ENCODE results near the gene ARHGEF7.
"Not testable (repeated sequence)": the region's sequence is repeated elsewhere in the genome, so short reads cannot be mapped to it uniquely, and the experiment has no call there.

Gene ARHGEF7

DNA sequence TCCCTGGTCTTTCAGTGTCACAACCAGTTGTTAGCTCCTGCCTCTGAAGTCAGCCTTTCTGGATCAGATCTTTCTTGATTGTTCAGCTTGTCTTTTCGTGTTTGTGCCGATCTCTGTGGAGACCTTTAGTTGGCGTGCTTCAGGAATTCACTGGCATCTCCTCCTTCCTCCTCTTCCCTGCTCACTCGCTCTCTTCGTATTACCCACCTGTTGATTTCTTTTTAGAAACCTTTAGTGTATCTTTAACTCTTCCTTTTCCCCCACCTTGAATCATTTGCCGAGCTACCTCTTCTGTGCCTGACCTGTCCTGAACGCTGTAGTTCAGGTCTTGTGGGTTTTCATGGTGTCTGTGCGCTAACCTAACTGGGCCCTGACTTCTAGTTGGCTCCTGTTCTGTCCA, 141.3 kb downstream of the ARHGEF7 start:
- Histone ChIP-seq H3K9me3 (ENCODE audit: control insufficient read depth, insufficient read depth, low read length) (no peaks in the 10 kb centered on the region), H3K4me3 (ENCODE audit: low read depth, low read length) (no peak overlapping the region), H3K36me3 (ENCODE audit: control insufficient read depth, insufficient read depth, low read length) (peaks cover 16% of the 10 kb centered on the region)

DNA sequence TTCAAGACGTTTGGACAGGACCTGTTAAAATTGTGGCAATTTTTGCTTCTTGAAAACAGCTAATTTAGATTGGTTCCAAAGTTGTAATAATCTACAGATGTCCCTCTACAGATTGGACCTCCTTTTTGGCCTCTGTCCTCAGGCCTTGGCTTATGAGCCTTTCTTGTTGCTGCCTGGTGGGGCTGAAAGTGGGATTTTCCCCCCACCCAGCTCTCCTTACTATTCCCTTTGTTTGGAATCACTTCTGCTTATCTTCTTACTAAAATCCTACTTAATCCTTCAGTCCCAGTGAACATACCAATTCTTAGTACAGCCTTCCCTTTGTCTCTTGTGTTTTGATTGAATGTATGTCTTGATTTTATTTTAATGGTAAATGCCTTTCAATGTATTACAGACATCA, 141.8 kb downstream of the ARHGEF7 start:
- H3K36me3 ChIP-seq (ENCODE audit: control insufficient read depth, insufficient read depth, low read length): peaks cover 16% of the 10 kb centered on the region
- no peaks in the 10 kb centered on the region for H3K4me1 ChIP-seq (ENCODE audit: control insufficient read depth, insufficient read depth, low read length)
- no peaks in the 10 kb centered on the region for H3K9me3 ChIP-seq (ENCODE audit: control insufficient read depth, insufficient read depth, low read length)
- H3K9ac ChIP-seq (ENCODE audit: low read depth, low read length): no peak overlapping the region
- no peak overlapping the region for H3K4me3 ChIP-seq (ENCODE audit: low read depth, low read length)
- no peaks in the 10 kb centered on the region for H3K27me3 ChIP-seq (ENCODE audit: control insufficient read depth, insufficient read depth, low read length)

More for the DNA sequence above, 141.3 kb downstream of the ARHGEF7 start:
- Histone ChIP-seq H3K4me1 (ENCODE audit: control insufficient read depth, insufficient read depth, low read length) (no peaks in the 10 kb centered on the region), H3K27me3 (ENCODE audit: control insufficient read depth, insufficient read depth, low read length) (no peaks in the 10 kb centered on the region), H3K9ac (ENCODE audit: low read depth, low read length) (no peak overlapping the region)

DNA sequence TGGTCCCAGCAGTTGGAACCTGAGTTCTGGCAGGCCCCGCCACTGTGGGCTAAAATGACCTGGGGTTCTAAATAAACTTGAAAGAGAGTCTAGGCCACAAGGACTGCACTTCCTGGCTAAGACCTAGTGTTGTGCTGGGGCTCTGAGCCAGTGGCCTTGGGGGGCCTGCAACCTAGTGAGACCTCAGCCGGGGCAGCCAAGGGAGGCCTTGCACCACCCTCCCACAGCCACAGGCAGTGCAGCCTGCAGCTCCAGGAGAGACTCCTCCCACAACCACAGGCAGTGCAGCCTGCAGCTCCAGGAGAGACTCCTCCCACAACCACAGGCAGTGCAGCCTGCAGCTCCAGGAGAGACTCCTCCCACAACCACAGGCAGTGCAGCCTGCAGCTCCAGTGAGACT, 142.8 kb downstream of the ARHGEF7 start:
- not testable (repeated sequence) for H3K27me3 ChIP-seq (ENCODE audit: control insufficient read depth, insufficient read depth, low read length); H3K4me1 ChIP-seq (ENCODE audit: control insufficient read depth, insufficient read depth, low read length); H3K9ac ChIP-seq (ENCODE audit: low read depth, low read length); H3K4me3 ChIP-seq (ENCODE audit: low read depth, low read length); H3K9me3 ChIP-seq (ENCODE audit: control insufficient read depth, insufficient read depth, low read length)
- peaks cover 16% of the 10 kb centered on the region for H3K36me3 ChIP-seq (ENCODE audit: control insufficient read depth, insufficient read depth, low read length)

DNA sequence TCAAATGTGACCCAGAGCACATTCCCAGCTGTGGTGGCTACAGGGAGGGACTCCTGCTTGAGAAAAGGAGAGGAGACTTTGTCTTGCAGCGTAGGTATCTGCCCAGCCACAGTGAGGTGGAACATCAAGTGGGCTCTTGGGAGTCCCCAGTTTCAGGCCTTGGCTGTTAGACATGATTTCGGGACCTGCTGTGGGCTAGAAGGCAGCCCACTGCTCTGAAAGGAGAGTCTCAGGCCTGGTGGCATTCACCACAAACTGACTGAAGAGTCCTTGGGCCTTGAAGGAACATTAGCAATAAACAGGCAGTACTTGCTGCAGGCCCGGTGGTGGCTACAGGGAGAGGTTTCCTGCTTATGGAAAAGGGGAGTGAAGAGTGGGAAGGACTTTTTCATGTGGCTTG, 143.5 kb downstream of the ARHGEF7 start:
- Histone ChIP-seq H3K36me3 (ENCODE audit: control insufficient read depth, insufficient read depth, low read length) (peaks cover 15% of the 10 kb centered on the region), H3K4me1 (ENCODE audit: control insufficient read depth, insufficient read depth, low read length) (no peaks in the 10 kb centered on the region), H3K27me3 (ENCODE audit: control insufficient read depth, insufficient read depth, low read length) (no peaks in the 10 kb centered on the region), H3K9me3 (ENCODE audit: control insufficient read depth, insufficient read depth, low read length) (no peaks in the 10 kb centered on the region), H3K9ac (ENCODE audit: low read depth, low read length) (no peak overlapping the region), H3K4me3 (ENCODE audit: low read depth, low read length) (no peak overlapping the region)

DNA sequence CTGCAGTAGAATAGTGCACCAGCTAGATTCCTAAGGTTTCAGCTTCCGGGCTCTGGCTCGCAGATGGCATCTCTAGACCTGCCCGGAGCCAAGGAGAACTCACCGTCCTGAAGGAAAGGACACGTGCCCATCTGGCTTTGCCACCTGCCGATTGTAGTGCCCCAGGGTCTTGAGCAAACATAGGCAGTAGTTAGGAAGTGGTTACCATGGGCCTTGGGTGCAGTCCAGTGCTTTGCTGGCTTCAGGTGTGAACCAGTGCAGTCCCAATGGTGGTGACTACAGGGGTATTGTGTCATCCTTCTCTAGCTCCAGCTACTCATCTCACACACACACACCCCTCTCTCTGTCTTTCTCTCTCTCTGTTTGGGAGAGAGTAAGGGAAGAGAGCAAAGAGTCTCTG, 143.9 kb downstream of the ARHGEF7 start:
- H3K9me3 ChIP-seq (ENCODE audit: control insufficient read depth, insufficient read depth, low read length): no peaks in the 10 kb centered on the region
- no peaks in the 10 kb centered on the region for H3K27me3 ChIP-seq (ENCODE audit: control insufficient read depth, insufficient read depth, low read length)
- peaks cover 11% of the 10 kb centered on the region for H3K36me3 ChIP-seq (ENCODE audit: control insufficient read depth, insufficient read depth, low read length)
- H3K9ac ChIP-seq (ENCODE audit: low read depth, low read length): no peak overlapping the region
- H3K4me3 ChIP-seq (ENCODE audit: low read depth, low read length): no peak overlapping the region
- H3K4me1 ChIP-seq (ENCODE audit: control insufficient read depth, insufficient read depth, low read length): no peaks in the 10 kb centered on the region

DNA sequence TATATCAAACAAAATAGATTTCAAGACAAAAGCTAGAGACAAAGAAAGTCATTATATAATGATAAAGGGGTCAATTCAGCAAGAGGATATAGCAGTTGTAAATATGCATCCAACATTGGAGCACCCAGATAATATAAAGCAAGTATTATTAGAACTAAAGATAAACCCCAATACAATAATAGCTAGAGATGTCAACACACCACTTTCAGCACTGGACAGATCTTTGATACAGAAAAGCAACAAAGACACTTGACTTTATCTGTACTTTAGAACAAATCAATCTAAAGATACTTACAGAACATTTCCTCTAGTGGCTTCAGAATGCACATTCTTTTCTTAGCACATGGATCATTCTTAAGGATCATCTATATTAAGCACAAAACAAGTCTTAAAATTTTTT, 146.2 kb downstream of the ARHGEF7 start:
- H3K4me3 ChIP-seq (ENCODE audit: low read depth, low read length): no peak overlapping the region

DNA sequence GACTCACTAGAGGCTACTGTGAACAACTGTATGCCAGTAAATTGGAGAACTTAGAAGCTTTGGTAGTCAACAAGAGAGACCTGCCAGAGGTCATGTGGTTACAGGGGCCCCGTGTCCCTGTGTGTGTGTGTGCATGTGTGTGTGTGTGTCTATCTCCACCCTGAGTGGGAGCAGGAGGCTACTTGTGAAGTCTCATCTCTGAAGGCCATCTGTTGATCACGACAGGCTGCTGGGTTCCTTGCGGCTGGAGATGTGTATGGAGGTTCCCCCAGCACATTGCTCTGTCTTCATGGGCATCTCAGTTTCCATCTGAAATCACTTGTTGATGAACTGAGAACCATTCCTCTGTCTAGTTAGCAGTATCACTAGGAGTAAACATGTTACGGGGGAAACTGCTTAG, 147.2 kb downstream of the ARHGEF7 start:
- Histone ChIP-seq H3K27me3 (ENCODE audit: control insufficient read depth, insufficient read depth, low read length) (no peaks in the 10 kb centered on the region), H3K4me1 (ENCODE audit: control insufficient read depth, insufficient read depth, low read length) (no peaks in the 10 kb centered on the region), H3K9ac (ENCODE audit: low read depth, low read length) (no peak overlapping the region), H3K36me3 (ENCODE audit: control insufficient read depth, insufficient read depth, low read length) (peaks cover 7% of the 10 kb centered on the region), H3K9me3 (ENCODE audit: control insufficient read depth, insufficient read depth, low read length) (no peaks in the 10 kb centered on the region), H3K4me3 (ENCODE audit: low read depth, low read length) (no peak overlapping the region)

More for the DNA sequence above, 146.2 kb downstream of the ARHGEF7 start:
- no peak overlapping the region for H3K9ac ChIP-seq (ENCODE audit: low read depth, low read length)
- H3K36me3 ChIP-seq (ENCODE audit: control insufficient read depth, insufficient read depth, low read length): peaks cover 7% of the 10 kb centered on the region
- no peaks in the 10 kb centered on the region for H3K4me1 ChIP-seq (ENCODE audit: control insufficient read depth, insufficient read depth, low read length)
- H3K9me3 ChIP-seq (ENCODE audit: control insufficient read depth, insufficient read depth, low read length): no peaks in the 10 kb centered on the region
- H3K27me3 ChIP-seq (ENCODE audit: control insufficient read depth, insufficient read depth, low read length): no peaks in the 10 kb centered on the region

DNA sequence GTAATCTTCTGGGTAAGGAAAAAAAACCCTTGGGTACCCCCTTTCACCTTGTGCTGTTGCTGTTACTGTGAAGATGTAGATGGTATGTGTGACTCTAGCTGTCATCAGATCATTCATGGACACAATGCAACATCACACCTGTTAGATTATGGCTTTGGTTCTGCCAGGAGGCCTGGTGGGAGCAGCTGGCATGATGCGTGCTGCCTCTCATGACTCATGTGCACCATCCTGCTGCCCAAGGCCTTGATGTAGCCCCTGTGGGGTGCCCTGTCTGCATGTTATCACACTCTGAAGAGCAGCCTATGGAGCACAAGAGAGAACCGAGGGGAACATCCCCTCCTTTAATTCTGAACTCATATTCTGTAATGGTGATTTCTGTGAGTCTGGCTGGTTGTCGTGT, 147.6 kb downstream of the ARHGEF7 start:
- H3K36me3 ChIP-seq (ENCODE audit: control insufficient read depth, insufficient read depth, low read length): peaks cover 5% of the 10 kb centered on the region
- no peak overlapping the region for H3K4me3 ChIP-seq (ENCODE audit: low read depth, low read length)
- H3K27me3 ChIP-seq (ENCODE audit: control insufficient read depth, insufficient read depth, low read length): no peaks in the 10 kb centered on the region
- H3K9ac ChIP-seq (ENCODE audit: low read depth, low read length): no peak overlapping the region
- no peaks in the 10 kb centered on the region for H3K4me1 ChIP-seq (ENCODE audit: control insufficient read depth, insufficient read depth, low read length)
- no peaks in the 10 kb centered on the region for H3K9me3 ChIP-seq (ENCODE audit: control insufficient read depth, insufficient read depth, low read length)

DNA sequence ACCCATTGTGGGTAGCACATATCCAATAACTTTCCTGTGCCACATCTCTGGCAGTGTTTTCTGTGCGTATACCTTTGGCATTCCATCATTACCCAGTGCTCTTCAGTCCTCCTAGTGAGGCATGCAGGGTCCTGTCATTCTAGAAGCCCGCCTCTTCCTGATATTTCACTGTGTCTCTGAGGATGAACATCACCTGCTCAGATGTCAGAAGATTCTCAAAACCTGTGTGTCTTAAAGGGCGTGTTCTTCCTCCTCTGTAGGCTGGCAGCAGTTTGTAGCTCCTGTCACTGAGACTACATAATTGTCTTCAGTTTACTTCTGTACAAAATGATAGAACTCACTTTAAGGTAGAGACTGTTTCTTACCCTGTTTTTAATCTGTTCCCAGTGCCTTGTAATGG, 148.5 kb downstream of the ARHGEF7 start:
- Histone ChIP-seq H3K9me3 (ENCODE audit: control insufficient read depth, insufficient read depth, low read length) (no peaks in the 10 kb centered on the region), H3K4me1 (ENCODE audit: control insufficient read depth, insufficient read depth, low read length) (no peaks in the 10 kb centered on the region), H3K4me3 (ENCODE audit: low read depth, low read length) (no peak overlapping the region), H3K9ac (ENCODE audit: low read depth, low read length) (no peak overlapping the region), H3K27me3 (ENCODE audit: control insufficient read depth, insufficient read depth, low read length) (no peaks in the 10 kb centered on the region), H3K36me3 (ENCODE audit: control insufficient read depth, insufficient read depth, low read length) (peaks cover 5% of the 10 kb centered on the region)

DNA sequence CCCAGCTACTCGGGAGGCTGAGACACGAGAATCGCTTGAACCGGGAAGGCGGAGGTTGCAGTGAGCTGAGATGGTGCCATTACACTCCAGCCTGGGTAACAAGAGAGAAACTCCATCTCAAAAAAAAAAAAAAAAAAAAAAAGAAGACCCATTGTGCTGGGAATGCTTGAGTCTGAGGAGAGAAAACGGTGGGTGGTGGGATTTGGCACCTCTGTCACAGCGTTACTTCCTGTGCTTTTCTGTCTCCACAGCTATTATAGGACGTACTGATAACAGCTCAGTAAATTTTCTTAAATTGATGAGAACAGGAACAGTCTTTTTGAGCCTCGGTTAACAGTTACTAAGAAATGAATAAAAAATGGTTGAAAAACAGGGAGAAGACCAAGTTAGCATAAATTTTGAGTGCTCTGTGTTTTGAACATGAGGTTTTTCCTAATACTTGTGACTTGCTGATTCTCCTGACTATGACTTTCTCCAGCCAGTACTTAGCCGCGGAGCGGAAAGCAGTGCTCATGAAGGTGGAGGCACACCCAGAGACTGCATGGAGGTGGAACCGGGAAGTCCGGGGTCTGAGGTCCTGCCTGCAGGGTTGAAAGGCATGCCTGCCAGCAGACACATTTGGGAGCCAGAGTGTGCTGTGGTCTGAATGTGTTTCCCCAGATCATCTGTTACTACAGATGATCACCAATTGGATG, 150.0 kb downstream of the ARHGEF7 start:
- no peaks in the 10 kb centered on the region for H3K4me1 ChIP-seq (ENCODE audit: control insufficient read depth, insufficient read depth, low read length)
- H3K36me3 ChIP-seq (ENCODE audit: control insufficient read depth, insufficient read depth, low read length): peaks cover 5% of the 10 kb centered on the region
- no peaks in the 10 kb centered on the region for H3K27me3 ChIP-seq (ENCODE audit: control insufficient read depth, insufficient read depth, low read length)
- no peak overlapping the region for H3K9ac ChIP-seq (ENCODE audit: low read depth, low read length)
- no peak overlapping the region for H3K4me3 ChIP-seq (ENCODE audit: low read depth, low read length)
- H3K9me3 ChIP-seq (ENCODE audit: control insufficient read depth, insufficient read depth, low read length): no peaks in the 10 kb centered on the region

DNA sequence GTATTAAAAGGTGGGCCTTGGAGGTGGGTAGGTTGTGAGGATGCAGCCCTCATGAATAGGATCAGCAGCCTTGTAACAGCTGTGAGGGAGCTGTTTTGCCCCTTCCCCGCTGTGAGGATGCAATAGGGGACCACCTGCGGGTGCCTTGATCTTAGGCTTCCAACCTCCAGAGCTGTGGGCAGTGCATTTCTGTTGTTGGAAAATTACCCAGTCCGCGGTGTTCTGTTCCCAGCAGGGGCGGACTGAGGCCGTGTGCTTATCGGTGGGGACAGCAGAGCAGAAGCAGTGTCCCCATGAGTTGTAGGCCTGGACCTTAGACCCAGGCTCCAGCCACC, 150.6 kb downstream of the ARHGEF7 start:
- H3K4me1 ChIP-seq (ENCODE audit: control insufficient read depth, insufficient read depth, low read length): no peaks in the 10 kb centered on the region
- H3K9me3 ChIP-seq (ENCODE audit: control insufficient read depth, insufficient read depth, low read length): no peaks in the 10 kb centered on the region
- peaks cover 5% of the 10 kb centered on the region for H3K36me3 ChIP-seq (ENCODE audit: control insufficient read depth, insufficient read depth, low read length)
- H3K4me3 ChIP-seq (ENCODE audit: low read depth, low read length): no peak overlapping the region
- H3K9ac ChIP-seq (ENCODE audit: low read depth, low read length): no peak overlapping the region
- H3K27me3 ChIP-seq (ENCODE audit: control insufficient read depth, insufficient read depth, low read length): no peaks in the 10 kb centered on the region

DNA sequence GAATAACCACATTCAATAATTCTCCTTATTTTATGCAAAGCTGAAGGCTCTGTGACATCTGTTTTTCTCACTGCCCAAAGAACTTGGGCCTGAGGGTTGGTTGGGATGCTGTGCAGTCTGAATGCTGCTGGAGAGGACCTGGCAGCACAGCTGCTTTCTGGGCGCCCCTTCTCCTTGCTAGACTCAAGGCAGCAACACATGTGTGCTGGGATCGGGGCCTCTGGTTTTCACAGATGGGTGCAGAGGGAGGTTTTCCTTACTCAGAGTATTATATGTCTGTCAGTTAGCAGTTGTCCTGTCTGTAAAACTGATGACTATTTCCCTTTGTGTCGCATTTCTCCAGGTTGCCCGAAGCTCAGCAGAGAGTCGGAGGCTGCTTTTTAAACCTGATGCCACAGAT, 152.1 kb downstream of the ARHGEF7 start:
- Histone ChIP-seq H3K27me3 (ENCODE audit: control insufficient read depth, insufficient read depth, low read length) (no peaks in the 10 kb centered on the region), H3K4me1 (ENCODE audit: control insufficient read depth, insufficient read depth, low read length) (no peaks in the 10 kb centered on the region), H3K4me3 (ENCODE audit: low read depth, low read length) (no peak overlapping the region), H3K36me3 (ENCODE audit: control insufficient read depth, insufficient read depth, low read length) (peaks cover 9% of the 10 kb centered on the region), H3K9ac (ENCODE audit: low read depth, low read length) (no peak overlapping the region), H3K9me3 (ENCODE audit: control insufficient read depth, insufficient read depth, low read length) (no peaks in the 10 kb centered on the region)
